ENCODE data around the gene FAM53B. TPM values are rescaled to one million over a fixed set of nuclear protein-coding genes. Genes with fewer than 3 reads are reported as not detected.
A peak's percentile ranks its signal among the peaks of the same experiment; 100 is the strongest.

The FAM53B gene
- total and polyA plus RNA-seq, 7 experiments from 2014 or later: 3.9 to 51.5 (median 27.7) TPM

DNA sequence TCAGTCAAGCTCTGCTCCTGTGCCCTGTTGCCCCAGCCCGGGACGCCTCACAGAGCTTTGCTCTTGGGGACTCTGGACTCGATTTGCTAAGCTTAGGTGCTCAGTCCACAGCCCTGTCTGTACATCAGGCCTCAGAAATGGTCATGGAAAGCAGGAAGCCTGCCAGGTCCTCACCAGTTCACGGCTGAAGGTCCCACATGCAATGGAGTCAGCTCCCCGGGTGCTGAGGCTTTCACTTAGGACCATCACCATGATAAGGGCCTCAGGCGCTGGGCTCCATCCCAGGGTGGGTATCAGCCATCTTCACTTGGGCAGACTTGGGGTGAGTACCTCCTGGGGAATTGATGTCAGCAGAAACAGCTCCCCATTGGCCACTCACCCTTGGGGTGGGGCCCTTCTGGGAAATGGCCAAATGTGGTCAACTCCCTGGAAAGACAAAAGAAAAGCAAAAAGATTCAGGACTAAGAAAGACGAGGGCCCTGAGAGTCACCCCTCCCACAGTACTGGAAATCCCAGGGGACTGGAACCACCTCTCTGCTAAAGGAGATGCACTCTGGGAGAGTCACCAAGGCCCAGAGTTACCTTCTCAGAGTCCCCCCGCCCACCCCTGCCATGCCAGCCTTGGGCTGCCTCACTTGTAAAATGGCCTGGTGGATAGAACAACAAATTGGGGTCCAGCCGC is 37.6 kb downstream of the FAM53B start:
- POLR2A ChIA-PET: interaction anchor here (0.7 to 15.1 kb wide), 6 partner anchors 9 to 35 kb away, joined by 3 to 271 read pairs (median 7); no protein-coding TSS in a partner anchor
- intact Hi-C loops (cut with micrococcal nuclease): no loop called here
- H3K9me3 Mint-ChIP-seq: no peaks in the 10 kb centered on the region

DNA sequence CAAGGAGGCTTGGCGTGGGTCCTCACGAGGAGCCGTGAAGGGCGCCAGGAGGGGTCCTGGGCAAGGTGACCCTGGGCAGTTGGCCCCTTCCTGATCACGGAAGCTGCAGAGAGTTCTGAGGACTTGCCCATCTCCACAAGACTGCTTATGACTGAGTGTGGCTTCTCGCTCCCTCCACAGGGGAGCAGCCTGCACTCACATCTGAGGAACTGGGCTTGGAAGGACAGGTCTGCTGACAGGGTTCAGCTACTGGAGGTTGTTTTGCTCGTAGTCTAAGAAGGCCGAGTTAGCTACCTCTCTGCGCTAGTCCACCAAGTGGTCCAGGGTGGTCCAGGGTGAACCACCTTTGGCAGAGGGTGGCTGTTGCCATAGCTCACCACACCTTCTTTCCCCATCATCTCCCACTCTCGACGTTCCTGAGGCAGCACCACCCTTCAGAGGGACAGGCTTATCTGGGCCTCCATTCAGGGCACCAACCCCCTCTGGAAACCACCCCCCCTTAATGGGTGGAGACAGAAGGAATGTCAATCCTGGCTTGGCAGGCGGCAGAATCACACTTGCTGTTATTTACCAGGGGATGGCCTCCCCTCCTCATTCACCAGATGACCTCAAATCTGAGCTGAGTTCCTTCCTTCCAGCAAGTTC is 38.2 kb downstream of the FAM53B start:
- Mint-ChIP-seq H3K4me1 (peaks cover 73 to 98% (median 90%) of the 10 kb centered on the region in 7 donors), H3K36me3 (peaks cover 4 to 26% (median 9%) of the 10 kb centered on the region in 5 donors)

More for the DNA sequence above, 37.6 kb downstream of the FAM53B start:
- Histone ChIP-seq H3K4me3 (ENCODE audit: low read length) (no peak overlapping the region), H3K36me3 (ENCODE audit: control insufficient read depth in 2 of 3, insufficient read depth in 3 of 3, low read length in 3 of 3) (peaks cover 0 to 16% (median 6%) of the 10 kb centered on the region in 3 experiments), H3K27ac (ENCODE audit: low read depth, low read length) (no peak overlapping the region), H3K4me1 (ENCODE audit: control insufficient read depth in 2 of 2, insufficient read depth in 2 of 2, low read length in 2 of 2) (peaks cover 80 to 90% of the 10 kb centered on the region in 2 donors), H3K27me3 (ENCODE audit: control insufficient read depth in 2 of 2, insufficient read depth in 2 of 2, low read length in 2 of 2) (no peaks in the 10 kb centered on the region), H3K9me3 (ENCODE audit: control insufficient read depth in 2 of 3, low read length in 3 of 3) (no peaks in the 10 kb centered on the region)
- Mint-ChIP-seq H3K36me3 (peaks cover 4 to 26% (median 9%) of the 10 kb centered on the region in 5 donors), H3K27me3 (no peaks in the 10 kb centered on the region), H3K27ac (peak overlapping the region in 5 of 9 donors; percentile 53 to 94 (median 62)), H3K4me3 (peak overlapping the region in 2 of 10 donors; percentile 11 to 25), H3K4me1 (peaks cover 68 to 95% (median 89%) of the 10 kb centered on the region in 7 donors)
- ATAC-seq (no peak), DNase-seq (no peak)
- CTCF ChIA-PET: interaction anchor here (0.9 to 7.5 kb wide), 8 partner anchors 10 to 52 kb away, joined by 3 to 81 read pairs (median 4); no protein-coding TSS in a partner anchor

DNA sequence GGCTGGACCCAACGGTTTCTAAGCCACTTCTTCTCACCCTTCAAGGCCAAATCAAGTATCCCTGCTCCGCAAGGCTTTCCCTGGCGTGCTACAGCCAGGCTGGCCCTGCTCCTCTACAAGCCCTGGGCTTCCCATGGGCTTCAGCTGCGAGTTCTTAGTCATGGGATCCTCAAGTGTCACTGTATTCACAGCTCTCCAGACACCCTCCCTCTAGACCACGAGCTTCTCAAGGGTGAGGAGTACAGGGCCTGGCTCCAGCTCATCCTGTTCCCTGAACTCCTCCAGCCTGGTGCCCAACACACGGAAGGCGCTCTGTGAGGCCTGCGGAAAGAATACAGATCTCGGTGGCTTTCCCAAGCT is 38.8 kb downstream of the FAM53B start:
- ATAC-seq (no peak), DNase-seq (no peak)
- Mint-ChIP-seq H3K4me3 (peak overlapping the region in 4 of 10 donors; percentile 18 to 84 (median 42)), H3K4me1 (peaks cover 78 to 98% (median 92%) of the 10 kb centered on the region in 7 donors), H3K27me3 (no peaks in the 10 kb centered on the region), H3K36me3 (peaks cover 4 to 27% (median 9%) of the 10 kb centered on the region in 5 donors), H3K27ac (peak overlapping the region in 7 of 9 donors; percentile 28 to 94 (median 82)), H3K9me3 (no peaks in the 10 kb centered on the region)
- no peaks in the 10 kb centered on the region for H3K9me3 ChIP-seq (ENCODE audit: control insufficient read depth in 2 of 3, low read length in 3 of 3)
- H3K36me3 ChIP-seq (ENCODE audit: control insufficient read depth in 2 of 3, insufficient read depth in 3 of 3, low read length in 3 of 3): peaks cover 0 to 16% (median 6%) of the 10 kb centered on the region in 3 experiments
- H3K27me3 ChIP-seq (ENCODE audit: control insufficient read depth in 2 of 2, insufficient read depth in 2 of 2, low read length in 2 of 2): no peaks in the 10 kb centered on the region
- intact Hi-C loops (cut with micrococcal nuclease): no loop called here
- no peak overlapping the region for H3K4me3 ChIP-seq (ENCODE audit: low read length)
- H3K4me1 ChIP-seq (ENCODE audit: control insufficient read depth in 2 of 2, insufficient read depth in 2 of 2, low read length in 2 of 2): peaks cover 86 to 99% of the 10 kb centered on the region in 2 donors
- H3K27ac ChIP-seq (ENCODE audit: low read depth, low read length): no peak overlapping the region
- ChIA-PET POLR2A (interaction anchor here (0.7 to 15.1 kb wide), 7 partner anchors 8 to 143 kb away, joined by 3 to 271 read pairs (median 6); no protein-coding TSS in a partner anchor), CTCF (interaction anchor here (0.6 to 7.5 kb wide), 10 partner anchors 8 to 57 kb away, joined by 3 to 81 read pairs (median 4); no protein-coding TSS in a partner anchor)

More for the DNA sequence above, 38.2 kb downstream of the FAM53B start:
- Mint-ChIP-seq H3K4me3 (peak overlapping the region in 1 of 10 donors; percentile 25), H3K9me3 (no peaks in the 10 kb centered on the region), H3K27me3 (no peaks in the 10 kb centered on the region), H3K27ac (peak overlapping the region in 8 of 9 donors; percentile 28 to 94 (median 71))
- ChIA-PET CTCF (interaction anchor here (0.9 to 7.5 kb wide), 10 partner anchors 9 to 58 kb away, joined by 3 to 81 read pairs (median 4); no protein-coding TSS in a partner anchor), POLR2A (interaction anchor here (1.6 to 15.1 kb wide), 4 partner anchors 9 to 36 kb away, joined by 6 to 271 read pairs (median 12); no protein-coding TSS in a partner anchor)
- DNase-seq (no peak), ATAC-seq (no peak)
- peaks cover 0 to 16% (median 6%) of the 10 kb centered on the region in 3 experiments for H3K36me3 ChIP-seq (ENCODE audit: control insufficient read depth in 2 of 3, insufficient read depth in 3 of 3, low read length in 3 of 3)
- H3K27ac ChIP-seq (ENCODE audit: low read depth, low read length): no peak overlapping the region
- intact Hi-C loops (cut with micrococcal nuclease): no loop called here
- H3K9me3 ChIP-seq (ENCODE audit: control insufficient read depth in 2 of 3, low read length in 3 of 3): no peaks in the 10 kb centered on the region
- peaks cover 84 to 97% of the 10 kb centered on the region in 2 donors for H3K4me1 ChIP-seq (ENCODE audit: control insufficient read depth in 2 of 2, insufficient read depth in 2 of 2, low read length in 2 of 2)
- H3K27me3 ChIP-seq (ENCODE audit: control insufficient read depth in 2 of 2, insufficient read depth in 2 of 2, low read length in 2 of 2): no peaks in the 10 kb centered on the region
- no peak overlapping the region for H3K4me3 ChIP-seq (ENCODE audit: low read length)

DNA sequence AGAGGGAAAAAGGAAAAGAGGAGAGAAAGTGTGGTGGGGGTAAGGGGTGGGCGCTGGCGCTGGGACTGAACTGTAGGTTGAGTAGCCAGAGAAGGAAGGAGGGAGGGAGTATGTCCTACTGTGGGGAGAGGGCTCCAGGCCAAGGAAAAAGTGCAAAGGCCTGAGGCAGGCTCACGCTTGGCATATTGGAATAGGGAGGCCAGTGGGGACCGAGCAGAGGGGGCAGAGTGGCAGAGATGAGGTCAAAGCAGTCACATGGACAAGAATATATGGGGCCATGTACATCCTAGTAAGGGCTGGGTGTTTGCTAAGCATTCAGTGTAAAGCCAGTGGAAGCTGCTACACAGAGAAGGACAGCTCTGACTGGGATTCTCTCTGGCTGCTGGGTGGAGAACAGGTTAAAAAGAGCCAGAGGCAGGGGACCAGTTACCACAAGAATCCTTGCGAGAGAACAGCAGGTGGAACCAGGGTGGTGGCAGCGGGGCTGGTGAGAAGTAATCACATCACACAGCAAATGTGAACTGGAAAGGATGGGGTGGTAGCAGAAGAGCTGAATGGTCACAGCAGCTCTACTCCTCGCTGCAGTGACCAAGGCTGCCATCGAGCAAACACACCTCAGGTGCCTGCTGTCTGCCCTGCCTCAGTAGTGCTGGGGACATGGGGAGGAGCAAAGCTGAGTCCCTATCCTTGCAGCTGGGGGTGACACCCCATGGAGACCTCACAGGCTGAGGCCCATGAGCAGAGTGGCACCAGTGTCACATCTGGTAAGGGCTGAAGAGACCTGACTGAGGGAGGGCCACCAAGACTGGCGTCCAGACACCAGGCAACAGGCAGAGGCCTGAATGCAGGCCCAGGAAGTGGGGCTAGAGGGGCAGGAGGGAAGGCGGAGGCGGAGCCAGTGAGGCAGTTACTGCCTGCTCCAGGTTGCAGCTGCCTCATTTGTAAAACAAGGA is 39.5 kb downstream of the FAM53B start:
- H3K27me3 ChIP-seq (ENCODE audit: control insufficient read depth in 2 of 2, insufficient read depth in 2 of 2, low read length in 2 of 2): no peaks in the 10 kb centered on the region
- peak overlapping the region; percentile 56 to 98 (median 89) for H3K27ac Mint-ChIP-seq
- POLR2A ChIA-PET: interaction anchor here (0.7 to 15.1 kb wide), 9 partner anchors 16 to 142 kb away, joined by 3 to 271 read pairs (median 3); no protein-coding TSS in a partner anchor
- DNase-seq (no peak), ATAC-seq (no peak)
- H3K4me1 Mint-ChIP-seq: peaks cover 81 to 98% (median 92%) of the 10 kb centered on the region in 7 donors
- intact Hi-C loops (cut with micrococcal nuclease): no loop called here
- no peaks in the 10 kb centered on the region for H3K9me3 ChIP-seq (ENCODE audit: control insufficient read depth in 2 of 3, low read length in 3 of 3)
- H3K9me3 Mint-ChIP-seq: no peaks in the 10 kb centered on the region
- H3K4me3 Mint-ChIP-seq: peak overlapping the region in 7 of 10 donors; percentile 6 to 84 (median 65)
- peaks cover 0 to 16% (median 6%) of the 10 kb centered on the region in 3 experiments for H3K36me3 ChIP-seq (ENCODE audit: control insufficient read depth in 2 of 3, insufficient read depth in 3 of 3, low read length in 3 of 3)
- H3K36me3 Mint-ChIP-seq: peaks cover 4 to 27% (median 9%) of the 10 kb centered on the region in 5 donors
- H3K4me1 ChIP-seq (ENCODE audit: control insufficient read depth in 2 of 2, insufficient read depth in 2 of 2, low read length in 2 of 2): peaks cover 83 to 98% of the 10 kb centered on the region in 2 donors
- H3K27me3 Mint-ChIP-seq: no peaks in the 10 kb centered on the region
- CTCF ChIA-PET: interaction anchor here (0.6 to 7.5 kb wide), 11 partner anchors 13 to 79 kb away, joined by 3 to 81 read pairs (median 4); no protein-coding TSS in a partner anchor
- H3K27ac ChIP-seq (ENCODE audit: low read depth, low read length): peak overlapping the region; percentile 25
- H3K4me3 ChIP-seq (ENCODE audit: low read length): no peak overlapping the region

DNA sequence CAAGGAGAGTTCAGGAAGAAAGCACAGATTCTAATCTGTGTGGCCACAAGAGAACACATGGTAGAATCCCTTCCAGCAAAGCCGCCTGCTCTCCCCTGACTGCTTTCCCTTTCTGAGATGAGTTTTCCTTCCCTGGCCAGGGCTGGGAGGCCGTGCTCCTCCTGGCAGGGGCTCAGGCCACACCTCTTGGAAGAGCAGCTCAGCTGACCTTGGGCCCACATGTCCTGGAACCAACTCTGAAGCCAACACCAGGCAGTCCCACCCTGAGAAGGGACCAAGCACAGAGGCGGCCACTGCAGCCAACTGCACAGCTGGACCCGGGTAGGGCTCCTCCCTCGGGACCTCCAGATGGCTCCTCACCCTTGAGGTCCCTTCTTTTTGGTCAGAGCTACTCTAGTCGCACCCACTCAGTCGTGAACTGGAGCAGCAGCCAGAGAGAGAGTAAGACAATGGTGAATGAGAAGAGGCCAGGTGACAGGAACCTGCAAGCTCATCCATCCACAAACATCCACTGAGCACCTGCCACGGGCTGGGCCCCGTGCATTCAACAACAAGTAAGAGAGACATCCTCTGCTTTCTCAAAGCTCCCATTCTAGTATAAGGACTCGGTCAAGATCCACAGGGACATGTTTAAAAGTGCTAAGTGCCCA is 40.3 kb downstream of the FAM53B start:
- H3K36me3 Mint-ChIP-seq: peaks cover 4 to 31% (median 9%) of the 10 kb centered on the region in 5 donors
- H3K27me3 ChIP-seq (ENCODE audit: control insufficient read depth in 2 of 2, insufficient read depth in 2 of 2, low read length in 2 of 2): no peaks in the 10 kb centered on the region
- H3K27me3 Mint-ChIP-seq: no peaks in the 10 kb centered on the region
- peaks cover 80 to 92% of the 10 kb centered on the region in 2 donors for H3K4me1 ChIP-seq (ENCODE audit: control insufficient read depth in 2 of 2, insufficient read depth in 2 of 2, low read length in 2 of 2)
- no peak for DNase-seq
- no peak overlapping the region for H3K4me3 ChIP-seq (ENCODE audit: low read length)
- no peaks in the 10 kb centered on the region for H3K9me3 ChIP-seq (ENCODE audit: control insufficient read depth in 2 of 3, low read length in 3 of 3)
- intact Hi-C loops (cut with micrococcal nuclease): no loop called here
- H3K27ac Mint-ChIP-seq: peak overlapping the region; percentile 56 to 98 (median 92)
- peak overlapping the region in 7 of 10 donors; percentile 33 to 84 (median 60) for H3K4me3 Mint-ChIP-seq
- H3K9me3 Mint-ChIP-seq: no peaks in the 10 kb centered on the region
- peak overlapping the region; percentile 25 for H3K27ac ChIP-seq (ENCODE audit: low read depth, low read length)
- no peak for ATAC-seq
- peaks cover 0 to 16% (median 6%) of the 10 kb centered on the region in 3 experiments for H3K36me3 ChIP-seq (ENCODE audit: control insufficient read depth in 2 of 3, insufficient read depth in 3 of 3, low read length in 3 of 3)
- POLR2A ChIA-PET: interaction anchor here (0.9 to 15.1 kb wide), 8 partner anchors 15 to 67 kb away, joined by 3 to 271 read pairs (median 4); no protein-coding TSS in a partner anchor
- CTCF ChIA-PET: interaction anchor here (1.2 to 7.5 kb wide), 3 partner anchors 14 to 55 kb away, joined by 4 to 81 read pairs (median 11); no protein-coding TSS in a partner anchor
- H3K4me1 Mint-ChIP-seq: peaks cover 80 to 98% (median 92%) of the 10 kb centered on the region in 7 donors

Data from naive thymus-derived CD4-positive, alpha-beta T cell (primary cell).